22Rv1 (cell line): Measurements from ENCODE around the gene TAGLN2.

ENCODE experiments used
- H3K27ac ChIP-seq: fragments of 450-650 bp; 2 replicates; pipeline ENCODE4 v1.5.1; 2017
- CTCF ChIP-seq: fragments of 450-650 bp; IDR thresholded peaks from 2 replicates; pipeline ENCODE4 v1.5.1; 2017; ENCODE audit warnings: mild to moderate bottlenecking
- ZFX ChIP-seq: fragments of 450-650 bp; IDR thresholded peaks from 2 replicates; pipeline ENCODE4 v1.6.1; 2017; ENCODE audit warnings: antibody characterized with exemption, borderline replicate concordance

Gene TAGLN2

DNA sequence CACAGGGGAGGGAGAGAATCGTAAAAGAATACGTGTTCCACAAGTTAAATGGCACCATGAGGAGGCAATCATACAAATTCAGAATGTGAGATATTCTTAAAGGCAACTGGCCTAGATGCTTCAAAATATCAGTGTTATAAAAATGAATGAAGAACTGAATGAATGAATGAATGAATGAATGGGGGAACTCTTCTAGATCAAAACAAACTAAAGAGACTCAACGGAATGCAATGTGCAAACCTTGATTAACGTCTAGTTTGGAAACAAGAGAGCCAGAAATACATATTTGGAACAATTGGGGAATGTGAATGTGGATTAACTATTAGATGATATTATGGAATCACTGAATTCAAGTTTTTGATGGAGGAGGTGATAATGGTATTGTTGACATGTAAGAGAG is 42.2 kb downstream of the TAGLN2 start:
- no peak for TF ChIP-seq ZFX
- TF ChIP-seq CTCF: no peak
- no peak overlapping the region for H3K27ac ChIP-seq

DNA sequence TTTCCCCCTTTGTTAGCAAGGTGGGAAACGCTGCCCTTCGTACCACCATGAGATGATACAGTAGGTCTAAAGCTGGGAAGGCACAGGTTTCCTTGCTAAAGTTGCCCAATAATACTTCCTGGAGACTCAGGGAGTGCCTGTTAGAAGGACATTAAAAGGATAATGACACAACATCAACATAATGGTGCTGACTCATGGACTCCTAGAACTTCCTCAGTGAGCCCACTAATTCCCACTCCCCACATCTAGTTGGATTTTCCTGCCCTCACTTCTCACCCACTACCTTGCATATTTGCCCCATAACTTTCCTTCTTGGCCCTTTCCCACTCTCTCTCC is 42.8 kb downstream of the TAGLN2 start:
- H3K27ac ChIP-seq: no peak overlapping the region
- TF ChIP-seq CTCF (no peak), ZFX (no peak)

- TF ChIP-seq ZFX (no peak), CTCF (no peak)
- H3K27ac ChIP-seq: no peak overlapping the region
These were observed 43.4 kb downstream of the TAGLN2 start for GRCh38 chr1:159881622-159882526.

DNA sequence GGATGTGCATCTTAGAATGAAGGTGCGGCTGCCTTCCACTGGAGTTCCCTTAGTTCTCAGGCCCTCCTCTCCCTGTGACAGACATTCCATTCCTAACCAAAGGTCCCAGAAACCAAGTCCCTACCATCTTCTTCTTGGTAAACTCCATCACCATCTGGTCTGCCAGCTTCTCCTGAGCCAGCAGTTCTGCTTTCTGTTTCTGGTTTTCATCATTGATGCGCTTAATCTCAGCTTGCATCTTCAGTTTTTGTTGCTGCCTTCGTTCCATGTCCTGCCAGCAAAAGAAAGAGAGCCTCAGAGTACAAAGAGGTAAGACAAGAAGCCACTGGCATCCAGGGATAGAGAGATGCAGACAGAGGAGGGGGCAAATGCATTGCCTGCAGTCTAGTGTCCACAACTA is 44.9 kb downstream of the TAGLN2 start:
- no peak for TF ChIP-seq CTCF
- TF ChIP-seq ZFX: no peak

DNA sequence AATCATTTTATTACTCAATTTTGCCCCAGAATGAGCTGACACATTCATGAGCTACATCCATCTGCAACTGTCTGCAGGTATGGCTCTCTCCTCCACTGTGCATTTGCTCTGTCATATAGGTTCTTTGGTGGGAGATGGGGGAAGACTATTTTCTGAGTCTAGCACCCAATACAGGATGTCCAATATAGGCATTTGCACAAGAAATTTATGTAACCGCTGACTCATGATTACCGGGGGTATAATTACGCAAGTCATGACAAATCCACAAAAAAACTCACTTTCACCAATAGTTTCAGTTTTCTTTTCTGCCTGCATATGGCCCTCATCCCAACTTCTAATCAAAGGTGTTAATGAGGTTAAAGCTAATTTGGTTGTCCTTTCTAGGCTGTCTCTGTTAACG is 45.3 kb downstream of the TAGLN2 start:
- TF ChIP-seq CTCF: no peak
- no peak for TF ChIP-seq ZFX
- no peak overlapping the region for H3K27ac ChIP-seq

More for the DNA sequence above, 44.9 kb downstream of the TAGLN2 start:
- no peak overlapping the region for H3K27ac ChIP-seq

DNA sequence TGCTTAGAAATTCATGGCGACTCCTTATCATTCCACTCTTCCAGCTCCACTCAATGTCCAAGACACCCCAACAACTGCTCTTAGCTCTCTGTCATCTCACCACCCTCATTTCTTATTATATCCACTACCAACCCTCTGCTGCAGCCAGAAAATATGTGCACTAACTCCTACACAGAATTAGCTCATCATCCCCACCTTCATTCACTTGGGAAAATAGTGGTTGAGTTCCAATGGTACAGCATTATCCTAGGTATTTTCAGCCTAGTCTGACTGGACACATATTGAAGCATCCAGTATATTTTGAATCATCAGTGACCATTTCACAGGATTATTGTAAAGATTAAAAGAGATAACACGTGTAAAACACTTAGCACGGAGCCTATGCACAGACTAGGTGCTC is 46.2 kb downstream of the TAGLN2 start:
- TF ChIP-seq CTCF: no peak
- TF ChIP-seq ZFX: no peak
- H3K27ac ChIP-seq: no peak overlapping the region

DNA sequence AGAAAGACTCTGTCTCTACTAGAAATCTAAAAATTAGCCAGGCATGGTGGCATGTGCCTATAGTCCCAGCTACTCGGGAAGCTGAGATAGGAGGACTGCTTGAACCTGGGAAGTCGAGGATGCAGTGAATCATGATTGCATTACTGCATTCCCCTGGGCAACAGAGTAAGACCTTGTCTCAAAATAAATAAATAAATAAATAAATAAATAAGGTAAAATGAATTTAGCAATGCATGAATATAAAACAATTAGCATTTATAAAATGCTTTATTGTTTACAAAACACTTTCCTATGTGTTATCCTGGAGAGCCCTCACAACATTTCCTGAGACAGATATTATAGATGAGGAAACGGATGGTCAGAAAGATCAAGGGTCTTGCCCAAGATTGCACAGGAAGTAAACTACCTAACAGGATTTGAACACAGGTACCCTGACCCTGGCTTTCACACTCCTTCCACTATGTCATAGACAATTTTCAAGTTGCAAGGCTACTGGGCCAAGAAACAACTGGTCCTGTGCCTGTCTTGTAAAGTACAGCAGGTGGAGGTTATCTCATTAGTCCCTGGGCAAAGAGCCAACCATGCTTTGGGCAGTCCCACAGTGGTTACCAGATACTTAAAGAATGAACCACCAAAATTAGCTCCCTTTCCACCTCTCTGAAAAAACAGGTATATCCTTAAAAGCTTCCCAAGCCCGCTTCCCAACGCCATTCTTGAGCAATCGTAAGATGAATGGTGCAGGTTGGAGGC is 47.4 kb downstream of the TAGLN2 start:
- no peak overlapping the region for H3K27ac ChIP-seq
- no peak for TF ChIP-seq CTCF
- TF ChIP-seq ZFX: no peak
